Calu3 (cell line): ENCODE measurements around the gene CAMK1G. TPM values are rescaled to one million over a fixed set of nuclear protein-coding genes. Genes with fewer than 3 reads are reported as not detected.
A peak's percentile ranks its signal among the peaks of the same experiment; 100 is the strongest.

ENCODE experiments used
- BruUV-seq: library from RNA; stranded (reverse); fragments of 400-500 nt; replicated peaks from 2 replicates; lab custom pipeline; 2021; lab: Mats Ljungman, UMichigan
- CTCF ChIA-PET: fragments of 300-600 bp; sonication (Branson Sonifier 250); formaldehyde crosslinking; loops from one replicate; lab custom pipeline; 2022; ENCODE audit warnings: antibody characterized with exemption; lab: Charles Lee
- DNase-seq: peaks from one replicate; pipeline ENCODE4 v3.0.0; 2022
- H3K27ac Mint-ChIP-seq: one replicate; pipeline ENCODE4 v1.8.0; 2022; ENCODE audit warnings: mixed read lengths; ENCODE audit not compliant: unreplicated experiment
- H3K27me3 Mint-ChIP-seq: one replicate; pipeline ENCODE4 v1.8.0; 2022; ENCODE audit warnings: mixed read lengths; ENCODE audit not compliant: unreplicated experiment
- H3K36me3 Mint-ChIP-seq: one replicate; pipeline ENCODE4 v1.8.0; 2022; ENCODE audit warnings: mild to moderate bottlenecking, moderate library complexity, mixed read lengths; ENCODE audit not compliant: insufficient read depth, unreplicated experiment
- H3K4me1 Mint-ChIP-seq: one replicate; pipeline ENCODE4 v1.8.0; 2022; ENCODE audit warnings: mild to moderate bottlenecking, low read depth, mixed read lengths; ENCODE audit not compliant: unreplicated experiment
- H3K4me3 Mint-ChIP-seq: one replicate; pipeline ENCODE4 v1.8.0; 2022; ENCODE audit warnings: mild to moderate bottlenecking, low read depth, moderate library complexity, mixed read lengths; ENCODE audit not compliant: unreplicated experiment
- H3K9me3 Mint-ChIP-seq: one replicate; pipeline ENCODE4 v1.8.0; 2022; ENCODE audit warnings: low read depth, mixed read lengths; ENCODE audit not compliant: unreplicated experiment
- CTCF ChIP-seq: fragments of 200-600 bp; IDR thresholded peaks from one replicate; pipeline ENCODE4 v1.8.0; 2022; ENCODE audit warnings: antibody characterized with exemption; ENCODE audit not compliant: unreplicated experiment
- intact Hi-C: fragments of 100-400 bp; cut with micrococcal nuclease; formaldehyde crosslinking; loops from one replicate; pipeline ENCODE4 v1.10.0; 2022; ENCODE audit not compliant: unreplicated experiment
- total RNA-seq: library from RNA; stranded (reverse); gene quantifications from 2 replicates; pipeline ENCODE4 v1.2.3, GENCODE V29; 2022

CAMK1G gene
- total RNA-seq, 1 experiment from 2014 or later = not detected

GRCh38 chr1:209585197-209585596 is 1.7 kb downstream of the CAMK1G start:
- DNase-seq = no peak
- BruUV-seq = no TSS peak
- CTCF ChIA-PET = interaction anchor here (1.0 kb wide), 1 partner anchor 8 kb away, joined by 4 read pairs; no protein-coding TSS in a partner anchor
- intact Hi-C loops = no loop called here
- Mint-ChIP-seq H3K27me3 (peaks cover 27% of the 10 kb centered on the region), H3K36me3 (no peaks in the 10 kb centered on the region), H3K4me1 (no peaks in the 10 kb centered on the region), H3K27ac (no peak overlapping the region), H3K4me3 (no peak overlapping the region), H3K9me3 (no peaks in the 10 kb centered on the region)
- TF ChIP-seq CTCF = no peak

GRCh38 chr1:209585672-209586071 is 2.2 kb downstream of the CAMK1G start:
- H3K4me1 Mint-ChIP-seq = no peaks in the 10 kb centered on the region
- H3K36me3 Mint-ChIP-seq = no peaks in the 10 kb centered on the region
- CTCF ChIA-PET = interaction anchor here (0.9 to 1.0 kb wide), 2 partner anchors 9 to 16 kb away, joined by 4 to 6 read pairs; no protein-coding TSS in a partner anchor
- H3K9me3 Mint-ChIP-seq = no peaks in the 10 kb centered on the region
- H3K27ac Mint-ChIP-seq = no peak overlapping the region
- H3K4me3 Mint-ChIP-seq = no peak overlapping the region
- peak; percentile 55 for DNase-seq
- intact Hi-C loops = no loop called here
- BruUV-seq = no TSS peak
- no peak for TF ChIP-seq CTCF
- peaks cover 32% of the 10 kb centered on the region for H3K27me3 Mint-ChIP-seq

GRCh38 chr1:209586221-209586740 is 2.8 kb downstream of the CAMK1G start:
- CTCF ChIA-PET = interaction anchor here (0.9 to 1.0 kb wide), 2 partner anchors 10 to 17 kb away, joined by 4 to 6 read pairs; no protein-coding TSS in a partner anchor
- Mint-ChIP-seq H3K36me3 (no peaks in the 10 kb centered on the region), H3K4me1 (no peaks in the 10 kb centered on the region), H3K27ac (no peak overlapping the region), H3K27me3 (peaks cover 35% of the 10 kb centered on the region), H3K4me3 (no peak overlapping the region), H3K9me3 (no peaks in the 10 kb centered on the region)
- BruUV-seq = no TSS peak
- no peak for TF ChIP-seq CTCF
- DNase-seq = no peak
- intact Hi-C loops = no loop called here

- CTCF ChIA-PET = interaction anchor here (1.2 kb wide), 1 partner anchor 65 kb away, joined by 3 read pairs; the partner anchor contains the start of gene LAMB3
- Mint-ChIP-seq H3K27ac (no peak overlapping the region), H3K4me3 (no peak overlapping the region), H3K9me3 (no peaks in the 10 kb centered on the region), H3K4me1 (no peaks in the 10 kb centered on the region), H3K36me3 (no peaks in the 10 kb centered on the region), H3K27me3 (peaks cover 44% of the 10 kb centered on the region)
- BruUV-seq = no TSS peak
- intact Hi-C loops = no loop called here
- no peak for DNase-seq
- no peak for TF ChIP-seq CTCF
These were observed 4.3 kb downstream of the CAMK1G start for GRCh38 chr1:209587789-209588188.
